SK-N-SH treated with all-trans-retinoic acid at 6 μM for 48 hours (cell line): ENCODE measurements around the gene CES5A.

Experiments
- ATAC-seq: fragments of 200-7000 bp; cut with Tn5 transposase; 3 replicates; pipeline ENCODE4 v1.9.1; 2020; ENCODE audit warnings: mild to moderate bottlenecking, moderate library complexity
- CSDC2 ChIP-seq: fragments of 250-450 bp; sonication (Bioruptor Pico); IDR thresholded peaks from 2 replicates; pipeline ENCODE4 v1.5.0; 2020; ENCODE audit warnings: mild to moderate bottlenecking, moderate library complexity
- ESRRG ChIP-seq: fragments of 250-450 bp; sonication (Bioruptor Pico); IDR thresholded peaks from 2 replicates; pipeline ENCODE4 v1.6.1; 2021; ENCODE audit warnings: mild to moderate bottlenecking
- GLIS3 ChIP-seq: fragments of 250-450 bp; sonication (Bioruptor Pico); IDR thresholded peaks from 2 replicates; pipeline ENCODE4 v1.5.0; 2020; ENCODE audit warnings: mild to moderate bottlenecking, moderate library complexity
- ISL1 ChIP-seq: fragments of 250-450 bp; sonication (Bioruptor Pico); IDR thresholded peaks from 2 replicates; pipeline ENCODE4 v2.1.2; 2022; ENCODE audit warnings: mild to moderate bottlenecking, moderate library complexity
- OSR1 ChIP-seq: fragments of 250-450 bp; sonication (Bioruptor Pico); IDR thresholded peaks from 2 replicates; pipeline ENCODE4 v1.8.0; 2022; ENCODE audit warnings: moderate library complexity, mild to moderate bottlenecking, inconsistent platforms
- PATZ1 ChIP-seq: fragments of 250-450 bp; sonication (Bioruptor Pico); IDR thresholded peaks from 2 replicates; pipeline ENCODE4 v1.8.0; 2020; ENCODE audit warnings: mild to moderate bottlenecking, moderate library complexity, borderline replicate concordance
- POU6F1 ChIP-seq: fragments of 250-450 bp; sonication (Bioruptor Pico); IDR thresholded peaks from 2 replicates; pipeline ENCODE4 v1.8.0; 2021; ENCODE audit warnings: low read depth, mild to moderate bottlenecking, moderate library complexity, borderline replicate concordance
- PPARA ChIP-seq: fragments of 250-450 bp; sonication (Bioruptor Pico); IDR thresholded peaks from 2 replicates; pipeline ENCODE4 v1.5.0; 2020; ENCODE audit warnings: mild to moderate bottlenecking, borderline replicate concordance
- RARB ChIP-seq: fragments of 250-450 bp; sonication (Bioruptor Pico); IDR thresholded peaks from 2 replicates; pipeline ENCODE4 v1.8.0; 2021; ENCODE audit warnings: mild to moderate bottlenecking, moderate library complexity
- SNAI2 ChIP-seq: fragments of 250-450 bp; sonication (Bioruptor Pico); IDR thresholded peaks from 2 replicates; pipeline ENCODE4 v1.5.0; 2020; ENCODE audit warnings: mild to moderate bottlenecking, moderate library complexity
- TCF4 ChIP-seq: fragments of 250-450 bp; sonication (Bioruptor Pico); IDR thresholded peaks from 2 replicates; pipeline ENCODE4 v1.8.0; 2021; ENCODE audit warnings: mild to moderate bottlenecking, moderate library complexity, borderline replicate concordance
- TOX ChIP-seq: fragments of 250-450 bp; sonication (Bioruptor Pico); IDR thresholded peaks from 2 replicates; pipeline ENCODE4 v1.8.0; 2021; ENCODE audit warnings: mild to moderate bottlenecking, moderate library complexity, borderline replicate concordance
- ZC3H10 ChIP-seq: fragments of 250-450 bp; sonication (Bioruptor Pico); IDR thresholded peaks from 2 replicates; pipeline ENCODE4 v1.5.1; 2021; ENCODE audit warnings: mild to moderate bottlenecking, moderate library complexity
- ZFP3 ChIP-seq: fragments of 250-450 bp; sonication (Bioruptor Pico); IDR thresholded peaks from 2 replicates; pipeline ENCODE4 v1.5.0; 2020; ENCODE audit warnings: mild to moderate bottlenecking, moderate library complexity
- ZFP30 ChIP-seq: fragments of 450-650 bp; formaldehyde crosslinking; IDR thresholded peaks from 2 replicates; pipeline ENCODE4 v1.5.0; 2022; ENCODE audit warnings: mild to moderate bottlenecking, moderate library complexity
- ZNF565 ChIP-seq: fragments of 450-650 bp; formaldehyde crosslinking; conservative IDR thresholded peaks from 2 replicates; pipeline ENCODE4 v1.5.0; 2020; ENCODE audit warnings: low read depth, mild to moderate bottlenecking, moderate library complexity
- ZNF70 ChIP-seq: fragments of 450-650 bp; formaldehyde crosslinking; IDR thresholded peaks from 2 replicates; pipeline ENCODE4 v1.5.0; 2020; ENCODE audit warnings: mild to moderate bottlenecking, moderate library complexity
- TF ChIP-seq, protein P1 (sequence below): fragments of 250-450 bp; sonication (Bioruptor Pico); IDR thresholded peaks from 2 replicates; pipeline ENCODE4 v1.5.1; 2021; ENCODE audit warnings: mild to moderate bottlenecking, moderate library complexity
- TF ChIP-seq, protein P2 (sequence below): fragments of 250-450 bp; sonication (Bioruptor Pico); IDR thresholded peaks from 2 replicates; pipeline ENCODE4 v1.5.1; 2020; ENCODE audit warnings: low read depth, mild to moderate bottlenecking, moderate library complexity
- TF ChIP-seq, protein P3 (sequence below): fragments of 250-450 bp; sonication (Bioruptor Pico); IDR thresholded peaks from 2 replicates; pipeline ENCODE4 v1.5.0; 2020; ENCODE audit warnings: mild to moderate bottlenecking, moderate library complexity

Gene CES5A

DNA sequence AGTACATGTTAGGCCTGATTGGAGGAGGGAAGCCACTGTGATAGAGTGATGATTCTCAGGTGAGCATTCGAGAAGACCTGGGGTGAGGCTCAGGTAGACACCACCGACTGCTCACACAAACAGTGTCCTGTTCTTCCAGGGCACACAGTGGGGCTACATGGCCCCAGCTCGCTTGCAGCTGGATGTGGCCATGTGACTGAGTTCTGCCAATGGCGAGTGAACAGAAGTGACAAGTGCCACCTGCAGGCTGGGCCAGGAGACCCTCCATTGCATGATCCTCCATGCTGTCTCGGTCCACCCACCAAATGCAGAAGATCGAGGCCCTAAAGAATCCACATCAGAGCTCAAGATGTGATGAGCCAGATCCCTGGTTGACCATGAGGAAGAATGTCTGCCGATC is 6.2 kb downstream of the CES5A start:
- TF ChIP-seq ZFP3 (CRISPR knock-in tag) (no peak), ZC3H10 (CRISPR knock-in tag) (no peak), ZNF565 (CRISPR knock-in tag) (no peak), PATZ1 (CRISPR knock-in tag) (no peak), SNAI2 (no peak), TCF4 (CRISPR knock-in tag) (no peak), ESRRG (CRISPR knock-in tag) (no peak), TOX (CRISPR knock-in tag) (no peak), GLIS3 (CRISPR knock-in tag) (no peak)
- TF ChIP-seq, protein P1, sequence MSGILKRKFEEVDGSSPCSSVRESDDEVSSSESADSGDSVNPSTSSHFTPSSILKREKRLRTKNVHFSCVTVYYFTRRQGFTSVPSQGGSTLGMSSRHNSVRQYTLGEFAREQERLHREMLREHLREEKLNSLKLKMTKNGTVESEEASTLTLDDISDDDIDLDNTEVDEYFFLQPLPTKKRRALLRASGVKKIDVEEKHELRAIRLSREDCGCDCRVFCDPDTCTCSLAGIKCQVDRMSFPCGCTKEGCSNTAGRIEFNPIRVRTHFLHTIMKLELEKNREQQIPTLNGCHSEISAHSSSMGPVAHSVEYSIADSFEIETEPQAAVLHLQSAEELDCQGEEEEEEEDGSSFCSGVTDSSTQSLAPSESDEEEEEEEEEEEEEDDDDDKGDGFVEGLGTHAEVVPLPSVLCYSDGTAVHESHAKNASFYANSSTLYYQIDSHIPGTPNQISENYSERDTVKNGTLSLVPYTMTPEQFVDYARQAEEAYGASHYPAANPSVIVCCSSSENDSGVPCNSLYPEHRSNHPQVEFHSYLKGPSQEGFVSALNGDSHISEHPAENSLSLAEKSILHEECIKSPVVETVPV: no peak
- TF ChIP-seq, protein P2, sequence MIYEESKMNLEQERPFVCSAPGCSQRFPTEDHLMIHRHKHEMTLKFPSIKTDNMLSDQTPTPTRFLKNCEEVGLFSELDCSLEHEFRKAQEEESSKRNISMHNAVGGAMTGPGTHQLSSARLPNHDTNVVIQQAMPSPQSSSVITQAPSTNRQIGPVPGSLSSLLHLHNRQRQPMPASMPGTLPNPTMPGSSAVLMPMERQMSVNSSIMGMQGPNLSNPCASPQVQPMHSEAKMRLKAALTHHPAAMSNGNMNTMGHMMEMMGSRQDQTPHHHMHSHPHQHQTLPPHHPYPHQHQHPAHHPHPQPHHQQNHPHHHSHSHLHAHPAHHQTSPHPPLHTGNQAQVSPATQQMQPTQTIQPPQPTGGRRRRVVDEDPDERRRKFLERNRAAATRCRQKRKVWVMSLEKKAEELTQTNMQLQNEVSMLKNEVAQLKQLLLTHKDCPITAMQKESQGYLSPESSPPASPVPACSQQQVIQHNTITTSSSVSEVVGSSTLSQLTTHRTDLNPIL (CRISPR knock-in tag): no peak
- no peak for ATAC-seq

GRCh38 chr16:55868137-55868536 is 7.0 kb downstream of the CES5A start:
- ATAC-seq: no peak
- TF ChIP-seq, protein P1: no peak
- TF ChIP-seq PATZ1 (CRISPR knock-in tag) (no peak), ZFP30 (no peak), PPARA (CRISPR knock-in tag) (no peak), TCF4 (CRISPR knock-in tag) (no peak), ISL1 (CRISPR knock-in tag) (no peak), CSDC2 (CRISPR knock-in tag) (no peak), OSR1 (CRISPR knock-in tag) (no peak), POU6F1 (CRISPR knock-in tag) (no peak)

GRCh38 chr16:55861288-55861687 is 13.9 kb downstream of the CES5A start:
- no peak for ATAC-seq
- TF ChIP-seq RARB (no peak), ZNF565 (CRISPR knock-in tag) (no peak), ZNF70 (CRISPR knock-in tag) (no peak), PATZ1 (CRISPR knock-in tag) (no peak), PPARA (CRISPR knock-in tag) (no peak), ZC3H10 (CRISPR knock-in tag) (no peak), CSDC2 (CRISPR knock-in tag) (no peak)
- TF ChIP-seq, protein P1: no peak
- TF ChIP-seq, protein P3, sequence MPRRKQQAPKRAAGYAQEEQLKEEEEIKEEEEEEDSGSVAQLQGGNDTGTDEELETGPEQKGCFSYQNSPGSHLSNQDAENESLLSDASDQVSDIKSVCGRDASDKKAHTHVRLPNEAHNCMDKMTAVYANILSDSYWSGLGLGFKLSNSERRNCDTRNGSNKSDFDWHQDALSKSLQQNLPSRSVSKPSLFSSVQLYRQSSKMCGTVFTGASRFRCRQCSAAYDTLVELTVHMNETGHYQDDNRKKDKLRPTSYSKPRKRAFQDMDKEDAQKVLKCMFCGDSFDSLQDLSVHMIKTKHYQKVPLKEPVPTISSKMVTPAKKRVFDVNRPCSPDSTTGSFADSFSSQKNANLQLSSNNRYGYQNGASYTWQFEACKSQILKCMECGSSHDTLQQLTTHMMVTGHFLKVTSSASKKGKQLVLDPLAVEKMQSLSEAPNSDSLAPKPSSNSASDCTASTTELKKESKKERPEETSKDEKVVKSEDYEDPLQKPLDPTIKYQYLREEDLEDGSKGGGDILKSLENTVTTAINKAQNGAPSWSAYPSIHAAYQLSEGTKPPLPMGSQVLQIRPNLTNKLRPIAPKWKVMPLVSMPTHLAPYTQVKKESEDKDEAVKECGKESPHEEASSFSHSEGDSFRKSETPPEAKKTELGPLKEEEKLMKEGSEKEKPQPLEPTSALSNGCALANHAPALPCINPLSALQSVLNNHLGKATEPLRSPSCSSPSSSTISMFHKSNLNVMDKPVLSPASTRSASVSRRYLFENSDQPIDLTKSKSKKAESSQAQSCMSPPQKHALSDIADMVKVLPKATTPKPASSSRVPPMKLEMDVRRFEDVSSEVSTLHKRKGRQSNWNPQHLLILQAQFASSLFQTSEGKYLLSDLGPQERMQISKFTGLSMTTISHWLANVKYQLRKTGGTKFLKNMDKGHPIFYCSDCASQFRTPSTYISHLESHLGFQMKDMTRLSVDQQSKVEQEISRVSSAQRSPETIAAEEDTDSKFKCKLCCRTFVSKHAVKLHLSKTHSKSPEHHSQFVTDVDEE (CRISPR knock-in tag): no peak
